Ovary (tissue), 9 donors: ENCODE data around the gene BAHCC1. TPM values are rescaled to one million over a fixed set of nuclear protein-coding genes. Genes with fewer than 3 reads are reported as not detected.

Experiments
- DNase-seq, 5 donors: peaks; one replicate each; pipeline ENCODE4 v3.0.0-alpha.2; 2019 to 2020
- H3K27ac ChIP-seq, 2 donors: fragments of 200-600 bp; one replicate each; pipeline versions ENCODE4 v1.5.1 to v1.8.0; 2019 to 2022
- H3K27me3 ChIP-seq: fragments of 200-600 bp; one replicate; pipeline ENCODE4 v1.8.0; 2022
- H3K36me3 ChIP-seq: fragments of 200-600 bp; sonication (generic); one replicate; pipeline ENCODE4 v1.5.1; 2019
- H3K4me1 ChIP-seq: one replicate; pipeline ENCODE4 v1.8.1; 2013; ENCODE audit warnings: mild to moderate bottlenecking, moderate library complexity; ENCODE audit not compliant: insufficient read depth
- H3K4me3 ChIP-seq: fragments of 200-600 bp; sonication (generic); one replicate; pipeline ENCODE4 v1.5.1; 2017
- H3K9me3 ChIP-seq, 2 donors: fragments of 200-600 bp in 1 of 2; sonication (generic) in 1 of 2; one replicate each; pipeline versions ENCODE4 v1.5.1 to v1.8.1; 2013 to 2019; ENCODE audit warnings: mild to moderate bottlenecking in 1 of 2, moderate library complexity in 1 of 2
- CTCF ChIP-seq, 3 donors: fragments of 450-650 bp in 2 of 3; fragments of 200-600 bp in 1 of 3; IDR thresholded peaks; one replicate each; pipeline versions ENCODE4 v1.5.1 to v1.8.0; 2016 to 2022; ENCODE audit warnings: antibody characterized with exemption in 3 of 3, mild to moderate bottlenecking in 1 of 3
- EP300 ChIP-seq: sonication (generic); formaldehyde crosslinking; IDR thresholded peaks from one replicate; pipeline ENCODE4 v1.6.1; 2017; ENCODE audit warnings: antibody characterized with exemption
- POLR2A ChIP-seq: fragments of 450-650 bp; IDR thresholded peaks from one replicate; pipeline ENCODE4 v1.6.1; 2017; ENCODE audit warnings: antibody characterized with exemption, mild to moderate bottlenecking, moderate library complexity
- WGBS, 3 donors: extraction: QIAGEN DNeasy Blood & Tissue Kit in 1 of 3; methylation state at CpG; one replicate each; pipeline versions ENCODE4 v1.1.5 to v1.1.7; 2013 to 2017; 5-methylcytosine and 5-hydroxymethylcytosine counted together
- intact Hi-C, 4 donors: fragments of 100-400 bp; cut with DNase I; formaldehyde crosslinking; loops; one replicate each; pipeline versions ENCODE4 v1.11.0 to v1.15.1; 2022 to 2023
- polyA plus RNA-seq, 2 donors: library from polyadenylated mRNA; stranded (reverse); fragments of 200-250 nt in 1 of 2; fragments of 350-450 nt in 1 of 2; fragmentation: Illumina TruSeq in 1 of 2; extraction: RNeasy Lipid Tissue Mini Kit (QIAGEN cat#74804) in 1 of 2; gene quantifications; one replicate each; pipeline ENCODE4 v1.2.3, GENCODE V29; 2013 to 2014
- total RNA-seq, 7 donors: library from RNA; depleted of rRNA in 2 of 7; stranded (reverse); fragments of >200 nt in 2 of 7; fragmentation: NEBNext Ultra II Directional in 3 of 7; extraction: Animal tissue kit (Norgen Biotek cat#: 25700) in 3 of 7; gene quantifications; one replicate each; pipeline versions ENCODE4 v1.1.0 to v1.2.4, GENCODE V29; 2016 to 2023
- donor health status: DM: no; HTN: no; CAD: no; lungs with moderate emphysema.
- donor health status: DM: no; HTN: no; CAD: no.
- donor health status: Bipolar disorder and iron deficiency.
- donor health status: DM: yes; HTN: yes; CAD: no.
- donor health status: DM: no; HTN: no; CAD: no.
- donor health status: DM: yes; HTN: yes; CAD: no.

The BAHCC1 gene
- total and polyA plus RNA-seq, 9 donors: 1.9 to 31.9 (median 18.4) TPM

DNA sequence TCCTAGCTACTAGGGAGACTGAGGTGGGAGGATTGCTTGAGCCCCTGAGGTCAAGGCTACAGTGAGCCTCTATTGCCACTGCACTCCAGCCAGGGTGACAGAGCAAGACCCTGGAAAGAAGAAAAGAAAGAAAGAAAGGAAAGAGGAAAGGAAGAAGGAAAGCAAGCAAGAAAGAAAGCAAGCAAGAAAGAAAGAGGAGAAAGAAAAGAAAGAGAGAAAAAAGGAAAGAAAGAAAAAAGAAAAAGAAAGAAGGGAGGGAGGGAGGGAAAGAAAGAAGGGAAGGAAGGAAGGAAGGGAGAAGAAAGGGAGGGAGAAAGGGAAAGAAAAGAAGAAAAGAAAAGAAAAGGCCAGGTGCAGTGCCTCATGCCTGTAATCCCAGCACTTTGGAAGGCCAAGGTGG lies 108.4 kb downstream of the BAHCC1 start:
- Histone ChIP-seq H3K4me1 (no peaks in the 10 kb centered on the region), H3K27ac (no peak overlapping the region), H3K4me3 (no peak overlapping the region), H3K9me3 (no peaks in the 10 kb centered on the region), H3K27me3 (no peaks in the 10 kb centered on the region), H3K36me3 (no peaks in the 10 kb centered on the region)
- no peak for TF ChIP-seq CTCF (IDR thresholded peaks at IDR 0.05)
- TF ChIP-seq POLR2A: no peak
- no peak for TF ChIP-seq EP300
- intact Hi-C loops: no loop called here
- no peak for DNase-seq

DNA sequence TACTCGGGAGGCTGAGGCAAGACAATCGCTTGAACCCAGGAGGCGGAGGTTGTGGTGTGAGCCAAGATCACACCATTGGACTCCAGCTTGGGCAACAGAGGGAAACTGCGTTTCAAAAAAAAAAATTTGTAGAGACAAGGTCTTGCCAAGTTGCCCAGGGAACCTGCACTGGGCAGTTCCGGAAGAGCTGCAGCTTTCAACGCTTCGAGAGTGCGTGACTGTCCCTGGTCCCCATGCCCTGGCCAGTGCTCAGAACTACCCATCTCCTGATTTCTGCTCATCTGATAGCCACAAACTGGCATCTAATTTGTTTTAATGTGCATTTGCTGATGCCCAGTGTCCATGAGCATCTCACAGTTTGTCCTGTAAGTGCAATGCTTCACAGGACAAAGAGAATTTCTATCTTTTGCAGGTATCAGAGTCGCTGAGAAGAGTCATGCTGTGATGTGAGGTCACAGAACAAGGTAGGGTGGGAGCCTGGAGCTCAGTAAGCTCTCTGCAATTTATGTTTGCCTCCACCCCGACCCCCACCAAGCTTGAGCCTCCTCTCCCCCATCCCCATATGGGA lies 113.5 kb downstream of the BAHCC1 start:
- H3K9me3 ChIP-seq: no peaks in the 10 kb centered on the region
- H3K27ac ChIP-seq: no peak overlapping the region
- DNase-seq: no peak
- intact Hi-C loops: no loop called here
- no peaks in the 10 kb centered on the region for H3K27me3 ChIP-seq
- H3K4me1 ChIP-seq: peaks cover 5% of the 10 kb centered on the region
- H3K36me3 ChIP-seq: no peaks in the 10 kb centered on the region
- TF ChIP-seq POLR2A: no peak
- TF ChIP-seq EP300: no peak
- TF ChIP-seq CTCF (IDR thresholded peaks at IDR 0.05): no peak
- 37 to 41% (median 39%) methylated on average over 10 of the region's 10 CpGs for WGBS, 3 donors
- H3K4me3 ChIP-seq: peak overlapping the region; percentile 64

- TF ChIP-seq POLR2A (no peak), EP300 (no peak), CTCF (IDR thresholded peaks at IDR 0.05) (no peak)
- Histone ChIP-seq H3K27ac (no peak overlapping the region), H3K27me3 (no peaks in the 10 kb centered on the region), H3K9me3 (no peaks in the 10 kb centered on the region), H3K4me1 (peaks cover 5% of the 10 kb centered on the region), H3K36me3 (no peaks in the 10 kb centered on the region), H3K4me3 (peak overlapping the region; percentile 64)
- 9 to 15% (median 13%) methylated on average over 12 of the region's 12 CpGs for WGBS, 3 donors
- no peak for DNase-seq
- intact Hi-C loops: no loop called here
These were observed 114.1 kb downstream of the BAHCC1 start for GRCh38 chr17:81509207-81509971.

GRCh38 chr17:81509972-81510784 lies 114.9 kb downstream of the BAHCC1 start:
- H3K27ac ChIP-seq: no peak overlapping the region
- H3K36me3 ChIP-seq: no peaks in the 10 kb centered on the region
- intact Hi-C loops: loop anchor here (2.0 to 5.0 kb wide), 4 partner anchors 108 to 117 kb away; partner anchors contain the start of gene BAHCC1 (in 1 of the 4)
- 1 to 7% (median 3%) methylated on average over 22 of the region's 22 CpGs for whole genome bisulfite sequencing, 3 donors
- peak overlapping the region; percentile 64 for H3K4me3 ChIP-seq
- no peak for TF ChIP-seq CTCF (IDR thresholded peaks at IDR 0.05)
- TF ChIP-seq POLR2A: no peak
- TF ChIP-seq EP300: no peak
- H3K9me3 ChIP-seq: no peaks in the 10 kb centered on the region
- H3K27me3 ChIP-seq: no peaks in the 10 kb centered on the region
- H3K4me1 ChIP-seq: peaks cover 5% of the 10 kb centered on the region
- DNase-seq: no peak
